GM19025 (cell line): ENCODE results near the gene DNM3.
"Not testable (repeated sequence)": the region's sequence is repeated elsewhere in the genome, so short reads cannot be mapped to it uniquely, and the experiment has no call there.

Experiments
- ATAC-seq: cut with Tn5 transposase; IDR thresholded peaks from one replicate; pipeline ENCODE4 v1.9.1; 2021; ENCODE audit warnings: mild to moderate bottlenecking, low read depth, moderate library complexity; ENCODE audit not compliant: unreplicated experiment

Gene DNM3

DNA sequence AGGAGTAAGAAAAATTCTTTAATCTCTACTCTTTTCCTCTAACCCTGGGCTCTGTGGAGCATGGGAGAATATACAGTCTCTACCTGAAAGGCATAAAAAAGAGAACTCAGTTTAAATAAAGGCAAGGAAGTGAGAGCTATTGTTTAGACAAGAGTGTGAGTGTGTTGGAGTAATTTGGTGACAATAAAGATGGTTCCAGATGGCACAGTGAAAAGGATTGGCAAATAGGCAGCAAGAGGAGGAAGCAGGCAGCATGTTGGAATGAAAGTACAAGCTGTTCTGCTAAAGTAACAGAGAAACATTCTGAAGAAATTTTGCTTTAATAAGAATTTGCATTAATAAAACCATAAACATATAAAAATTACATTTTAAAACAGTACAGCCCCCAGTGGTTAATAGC, 163.4 kb downstream of the DNM3 start:
- ATAC-seq, result no peak

DNA sequence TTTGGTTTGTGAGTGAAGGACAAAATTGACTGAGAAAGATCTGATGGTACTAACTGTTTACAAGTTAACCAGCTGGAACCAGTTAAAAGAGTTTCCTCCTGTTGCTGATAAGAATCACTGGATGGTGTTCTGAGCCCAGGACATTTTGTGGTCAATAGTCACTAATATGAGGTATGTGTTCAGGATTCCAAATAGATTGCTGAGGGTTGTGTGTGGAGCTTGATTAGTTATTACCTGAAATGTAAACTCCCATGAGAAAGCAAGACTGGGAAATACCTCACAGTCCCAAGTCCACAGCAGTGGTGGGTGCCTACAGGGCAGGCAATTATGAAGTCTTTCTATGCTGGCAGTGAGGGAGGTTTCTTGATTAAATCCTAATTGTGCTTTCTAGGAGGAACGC, 164.6 kb downstream of the DNM3 start:
- ATAC-seq, result no peak

GRCh38 chr1:172006660-172007059, 165.4 kb downstream of the DNM3 start:
- ATAC-seq, result no peak

DNA sequence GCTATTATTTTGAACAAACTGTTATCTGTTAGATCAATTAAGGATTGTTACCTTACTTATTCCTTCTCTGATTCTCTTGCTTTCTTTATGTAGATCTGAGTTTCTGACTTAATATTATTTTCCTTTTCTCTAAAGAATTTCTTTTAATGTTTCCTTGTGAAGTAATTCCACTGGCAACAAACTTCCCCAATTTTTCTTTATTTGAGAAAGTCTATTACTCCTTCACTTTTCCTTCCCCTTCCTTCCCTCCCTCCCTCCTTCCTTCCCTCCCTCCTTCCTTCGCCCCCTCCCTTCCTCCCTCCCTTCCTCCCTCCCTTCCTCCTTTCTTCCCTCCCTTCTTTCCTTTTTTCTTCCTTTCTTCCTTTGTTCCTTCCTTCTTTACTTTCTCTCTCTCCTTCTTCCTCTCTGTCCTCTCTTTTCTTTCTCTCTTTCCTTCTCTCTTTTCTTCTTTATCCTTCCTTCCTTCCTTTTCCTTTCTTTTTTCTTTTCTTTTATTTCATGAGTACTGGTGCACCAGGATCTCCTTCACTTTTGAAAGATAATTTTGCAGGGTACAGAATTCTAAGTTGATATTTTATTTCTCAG, 177.5 kb downstream of the DNM3 start:
- ATAC-seq, result no peak

GRCh38 chr1:172019976-172020375, 178.7 kb downstream of the DNM3 start:
- ATAC-seq, result no peak

DNA sequence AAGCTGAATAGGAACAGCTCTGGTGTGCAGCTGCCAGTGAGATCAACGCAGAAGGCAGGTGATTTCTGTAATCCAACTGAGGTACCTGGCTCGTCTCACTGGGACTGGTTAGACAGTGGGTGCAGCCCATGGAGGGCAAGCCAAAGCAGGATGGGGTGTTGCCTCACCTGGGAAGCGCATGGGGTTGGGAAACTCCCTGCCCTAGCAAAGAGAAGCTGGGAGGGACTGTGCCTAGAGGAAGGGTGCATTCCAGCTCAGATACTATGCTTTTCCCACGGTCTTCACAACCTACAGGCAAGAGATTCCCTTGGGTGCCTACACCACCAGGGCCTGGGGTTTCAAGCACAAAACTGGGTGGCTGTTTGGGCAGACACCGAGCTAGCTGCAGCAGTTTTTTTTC, 183.2 kb downstream of the DNM3 start:
- ATAC-seq, result no peak

DNA sequence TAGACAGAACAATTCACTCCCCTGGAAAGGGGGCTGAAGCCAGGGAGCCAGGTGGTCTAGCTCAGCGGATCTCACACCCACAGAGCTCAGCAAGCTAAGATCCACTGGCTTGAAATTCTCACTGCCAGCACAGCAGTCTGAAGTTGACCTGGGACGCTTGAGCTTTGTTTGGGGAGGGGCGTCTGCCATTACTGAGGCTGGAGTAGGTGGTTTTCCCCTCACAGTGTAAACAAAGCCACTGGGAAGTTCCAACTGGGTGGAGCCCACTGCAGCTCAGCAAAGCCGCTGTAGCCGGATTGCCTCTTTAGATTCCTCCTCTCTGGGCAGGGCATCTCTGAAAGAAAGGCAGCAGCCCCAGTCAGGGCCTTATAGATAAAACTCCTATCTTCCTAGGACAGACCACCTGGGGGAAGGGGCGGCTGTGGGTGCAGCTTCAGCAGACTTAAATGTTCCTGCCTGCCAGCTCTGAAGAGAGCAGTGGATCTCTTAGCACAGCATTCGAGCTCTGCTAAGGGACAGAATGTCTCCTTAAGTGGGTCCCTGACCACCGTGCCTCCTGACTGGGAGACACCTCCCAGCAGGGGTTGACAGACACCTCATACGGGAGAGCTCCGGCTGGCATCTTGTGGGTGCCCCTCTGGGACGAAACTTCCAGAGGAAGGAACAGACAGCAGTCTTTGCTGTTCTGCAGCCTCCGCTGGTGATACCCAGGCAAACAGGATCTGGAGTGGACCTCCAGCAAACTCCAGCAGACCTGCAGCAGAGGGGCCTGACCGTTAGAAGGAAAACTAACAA, 183.8 kb downstream of the DNM3 start:
- ATAC-seq, result not testable (repeated sequence)

DNA sequence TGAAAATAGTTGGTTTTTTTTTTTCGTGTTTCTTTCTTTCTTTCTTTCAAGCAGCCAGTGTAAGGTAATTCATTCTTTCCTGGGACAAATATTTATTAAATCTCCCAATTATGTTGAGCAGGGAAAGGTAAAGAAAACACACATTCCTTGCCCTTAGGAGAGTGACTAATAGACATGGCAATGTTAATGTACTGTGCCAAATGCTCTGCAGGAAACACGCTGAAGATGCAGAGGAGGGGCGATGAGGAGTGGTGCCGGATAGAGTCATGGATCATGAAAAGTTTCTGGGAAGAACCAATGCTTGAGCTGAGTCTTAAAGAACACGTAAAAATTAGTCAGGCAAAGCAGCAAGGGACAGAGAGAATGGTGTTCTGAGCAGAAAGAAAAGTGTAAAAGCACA, 199.2 kb downstream of the DNM3 start:
- no peak for ATAC-seq

- ATAC-seq, result no peak
These were observed 199.8 kb downstream of the DNM3 start for GRCh38 chr1:172041102-172041501.

DNA sequence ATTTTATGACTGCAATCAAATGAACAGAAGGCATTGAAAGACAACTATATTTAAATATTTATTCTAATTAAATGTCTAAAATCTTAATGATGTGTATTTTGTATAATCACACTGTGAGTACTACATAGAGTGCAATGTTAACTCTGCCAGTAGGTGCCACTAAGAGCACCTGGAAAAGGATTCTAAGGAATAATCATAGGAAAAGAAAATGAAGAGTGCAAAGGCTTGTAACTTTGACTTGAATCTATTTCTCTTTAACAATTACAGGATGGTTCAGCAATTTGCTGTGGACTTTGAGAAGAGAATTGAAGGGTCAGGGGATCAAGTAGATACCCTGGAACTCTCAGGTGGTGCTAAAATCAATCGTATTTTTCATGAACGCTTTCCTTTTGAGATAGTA, 200.4 kb downstream of the DNM3 start:
- no peak for ATAC-seq

DNA sequence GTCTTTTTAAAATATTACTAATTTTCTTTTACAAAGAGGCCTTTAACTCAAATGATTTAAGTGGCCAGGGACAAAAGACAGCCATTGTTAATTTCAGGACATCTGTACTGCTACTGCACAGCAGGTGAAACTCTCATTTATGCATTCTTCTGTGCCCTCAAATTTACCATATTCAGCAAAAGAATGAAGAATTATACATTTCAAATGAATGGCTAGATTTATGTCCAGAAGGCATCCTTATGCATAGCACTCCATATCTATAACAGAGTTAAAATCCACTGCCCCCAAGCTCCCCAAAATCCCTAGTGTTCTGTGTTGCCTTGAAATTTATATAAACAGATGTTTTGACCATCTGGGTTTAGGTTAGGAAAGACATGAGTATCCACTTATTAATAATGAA, 202.6 kb downstream of the DNM3 start:
- no peak for ATAC-seq

GRCh38 chr1:172051898-172052297, 210.6 kb downstream of the DNM3 start:
- ATAC-seq, result no peak

DNA sequence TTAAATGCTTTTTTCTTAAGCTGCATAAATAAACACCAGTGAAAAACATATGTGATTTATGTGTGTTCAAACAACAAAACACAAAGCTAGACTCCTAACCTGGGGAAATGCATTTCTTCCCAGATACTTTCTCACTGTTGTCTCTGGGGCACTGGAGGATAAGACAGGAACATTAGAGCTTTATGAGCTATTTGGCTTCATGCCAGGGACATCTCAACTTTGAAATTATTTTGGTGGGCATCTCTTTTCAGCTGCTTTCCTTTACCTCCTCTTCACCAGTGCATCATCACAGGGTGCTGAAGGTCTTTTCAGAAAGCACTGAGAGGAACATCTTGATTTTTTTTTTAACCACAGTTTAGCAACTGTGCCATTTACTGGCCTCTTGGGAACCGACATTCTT, 212.9 kb downstream of the DNM3 start:
- ATAC-seq, result no peak

- ATAC-seq, result not testable (repeated sequence)
These were observed 214.6 kb downstream of the DNM3 start for GRCh38 chr1:172055816-172056419.

DNA sequence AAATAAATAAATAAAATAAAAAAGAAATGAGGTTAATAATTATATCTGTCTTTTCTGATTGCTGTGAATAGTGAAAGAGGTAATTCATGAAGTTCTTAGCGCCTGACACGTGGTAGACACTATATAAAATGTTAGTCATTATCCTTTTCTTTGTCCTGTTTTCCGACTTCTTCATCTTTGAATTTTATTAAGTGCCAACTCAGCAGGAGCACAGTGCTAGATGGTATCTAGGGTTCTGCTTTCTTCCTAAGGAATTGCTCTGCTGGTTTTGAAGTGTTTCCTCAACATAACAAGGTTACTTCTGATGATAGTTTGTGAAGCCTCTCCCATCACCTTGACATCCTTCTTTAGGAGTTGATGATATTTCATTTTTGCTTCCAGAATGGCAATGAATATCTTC, 227.0 kb downstream of the DNM3 start:
- ATAC-seq, result no peak

GRCh38 chr1:172069051-172069450, 227.8 kb downstream of the DNM3 start:
- ATAC-seq, result no peak

DNA sequence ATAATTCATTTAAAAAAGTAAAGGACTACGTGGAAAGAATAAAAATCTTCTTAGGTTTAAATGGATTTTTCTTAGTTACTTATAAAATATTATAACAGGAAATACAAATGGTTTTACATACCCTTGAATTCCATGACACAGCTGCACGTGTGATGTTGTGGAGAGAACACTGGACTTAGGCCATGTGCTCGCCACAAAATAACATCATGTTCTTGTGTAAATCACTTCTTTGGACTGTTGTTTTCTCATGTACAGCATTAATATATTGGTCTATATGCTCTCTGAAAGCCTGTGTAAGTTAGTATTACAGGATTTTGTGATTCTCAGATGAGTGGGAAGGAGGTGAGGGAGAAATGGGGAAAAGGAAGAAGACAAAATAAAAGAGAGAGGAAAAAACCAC, 228.2 kb downstream of the DNM3 start:
- no peak for ATAC-seq

GRCh38 chr1:172070055-172070454, 228.8 kb downstream of the DNM3 start:
- ATAC-seq, result no peak

DNA sequence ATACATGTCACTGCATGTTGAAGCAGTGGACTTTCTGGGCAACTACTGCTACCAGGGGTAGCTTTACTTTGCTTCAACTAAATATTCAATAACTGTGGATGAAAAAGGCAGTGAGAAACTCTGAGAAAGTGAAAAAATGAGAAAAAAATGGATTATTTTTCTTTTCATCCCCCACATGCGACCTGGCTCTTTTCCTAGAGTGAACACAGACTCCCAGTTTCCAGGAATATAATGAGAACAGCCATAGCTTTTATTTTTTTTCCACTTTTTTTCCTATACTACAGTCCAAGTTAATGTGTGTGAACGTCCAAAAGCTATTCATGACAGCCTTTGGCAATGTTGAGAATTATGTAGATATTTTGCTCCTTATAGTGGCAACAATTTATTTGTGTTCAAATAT, 230.4 kb downstream of the DNM3 start:
- no peak for ATAC-seq

DNA sequence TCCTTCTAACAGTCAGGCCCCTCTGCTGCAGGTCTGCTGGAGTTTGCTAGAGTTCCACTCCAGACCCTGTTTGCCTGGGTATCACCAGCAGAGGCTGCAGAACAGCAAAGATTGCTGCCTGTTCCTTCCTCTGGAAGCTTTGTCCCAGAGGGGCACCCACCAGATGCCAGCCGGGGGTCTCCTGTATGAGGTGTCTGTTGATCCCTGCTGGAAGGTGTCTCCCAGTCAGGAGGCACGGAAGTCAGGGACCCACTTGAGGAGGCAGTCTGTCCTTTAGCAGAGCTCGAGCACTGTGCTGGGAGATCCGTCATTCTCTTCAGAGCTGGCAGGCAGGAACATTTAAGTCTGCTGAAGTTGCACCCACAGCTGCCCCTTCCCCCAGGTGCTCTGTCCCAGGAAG, 238.6 kb downstream of the DNM3 start:
- ATAC-seq, result not testable (repeated sequence)

- no peak for ATAC-seq
These were observed 241.9 kb downstream of the DNM3 start for GRCh38 chr1:172083191-172083590.

DNA sequence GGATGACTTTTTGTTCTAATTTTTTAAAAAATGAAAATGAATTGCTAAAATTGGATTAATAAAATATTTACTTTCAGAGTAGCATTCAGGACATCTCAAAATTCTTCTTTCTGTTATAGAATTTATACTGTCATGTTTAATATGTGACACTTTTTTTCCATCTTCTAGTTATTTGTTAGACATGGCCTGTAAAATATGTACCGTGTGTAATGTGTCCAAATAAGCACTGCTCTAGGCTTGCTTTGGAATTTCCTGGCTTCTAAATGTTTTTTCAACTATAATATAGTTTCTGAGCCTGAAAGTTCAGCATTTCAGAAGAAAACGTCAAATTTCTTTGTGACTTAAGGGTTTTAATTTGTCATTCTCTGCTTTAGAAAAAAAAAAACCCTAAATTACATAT, 243.6 kb downstream of the DNM3 start:
- no peak for ATAC-seq
